GM23338 (cell line): ENCODE results near the gene HLA-DQB2. TPM values are rescaled to one million over a fixed set of nuclear protein-coding genes. Genes with fewer than 3 reads are reported as not detected.

ENCODE experiments used
- ATAC-seq: fragments of 200-7000 bp; cut with Tn5 transposase; 3 replicates; pipeline ENCODE4 v1.9.1; 2020
- DNase-seq: peaks from one replicate; pipeline ENCODE4 v3.0.0-alpha.2; 2015; ENCODE audit warnings: low spot score
- H2AFZ ChIP-seq: fragments of 200-600 bp; sonication (generic); 2 replicates; pipeline ENCODE4 v1.8.0; 2016; ENCODE audit warnings: antibody characterized with exemption, mild to moderate bottlenecking, moderate library complexity
- H3F3A ChIP-seq: fragments of 200-600 bp; sonication (generic); replicated peaks from 2 replicates; pipeline ENCODE4 v1.8.0; 2017; ENCODE audit warnings: antibody characterized with exemption, mixed run types, low read depth
- H3K27ac ChIP-seq: fragments of 200-600 bp; sonication (generic); 2 replicates; pipeline ENCODE4 v1.6.1; 2016; ENCODE audit warnings: low read depth
- H3K27me3 ChIP-seq: fragments of 200-600 bp; sonication (generic); 2 replicates; pipeline ENCODE4 v1.8.0; 2016; ENCODE audit warnings: mild to moderate bottlenecking, mixed run types, moderate library complexity; ENCODE audit not compliant: insufficient read depth
- H3K36me3 ChIP-seq: fragments of 200-600 bp; sonication (generic); 2 replicates; pipeline ENCODE4 v1.8.0; 2016; ENCODE audit warnings: mild to moderate bottlenecking; ENCODE audit not compliant: insufficient read depth
- H3K4me1 ChIP-seq: fragments of 200-600 bp; sonication (generic); 2 replicates; pipeline ENCODE4 v1.8.0; 2016; ENCODE audit warnings: mild to moderate bottlenecking, moderate library complexity; ENCODE audit not compliant: insufficient read depth
- H3K4me2 ChIP-seq: fragments of 200-600 bp; sonication (generic); 2 replicates; pipeline ENCODE4 v1.7.1; 2017; ENCODE audit warnings: mixed run types
- H3K4me3 ChIP-seq: fragments of 200-600 bp; sonication (generic); 2 replicates; pipeline ENCODE4 v1.6.1; 2016; ENCODE audit warnings: mixed run types
- H3K79me2 ChIP-seq: fragments of 200-600 bp; sonication (generic); replicated peaks from 2 replicates; pipeline ENCODE4 v1.8.0; 2017; ENCODE audit warnings: mild to moderate bottlenecking; ENCODE audit not compliant: insufficient read depth
- H3K9me2 ChIP-seq: fragments of 200-600 bp; sonication (generic); 2 replicates; pipeline ENCODE4 v1.8.0; 2017; ENCODE audit not compliant: insufficient read depth
- H4K20me1 ChIP-seq: fragments of 200-600 bp; sonication (generic); replicated peaks from 2 replicates; pipeline ENCODE4 v1.8.0; 2017; ENCODE audit warnings: mild to moderate bottlenecking; ENCODE audit not compliant: insufficient read depth
- H3K27ac Mint-ChIP-seq: 2 replicates; pipeline ENCODE4 v1.8.0; 2020; ENCODE audit warnings: inconsistent platforms, mild to moderate bottlenecking, moderate library complexity, mixed read lengths
- H3K27me3 Mint-ChIP-seq: 3 replicates; pipeline ENCODE4 v1.8.0; 2022; ENCODE audit warnings: low read depth, mild to moderate bottlenecking, moderate library complexity, mixed read lengths, inconsistent platforms; ENCODE audit not compliant: insufficient read depth, poor library complexity
- H3K36me3 Mint-ChIP-seq: 3 replicates; pipeline ENCODE4 v1.8.0; 2021; ENCODE audit warnings: low read depth, mild to moderate bottlenecking, inconsistent platforms, moderate library complexity, mixed read lengths
- H3K4me1 Mint-ChIP-seq: 3 replicates; pipeline ENCODE4 v1.8.0; 2020; ENCODE audit warnings: mild to moderate bottlenecking, inconsistent platforms, mixed read lengths
- H3K4me3 Mint-ChIP-seq: 3 replicates; pipeline ENCODE4 v1.8.0; 2021; ENCODE audit warnings: moderate library complexity, mild to moderate bottlenecking, inconsistent platforms, mixed read lengths
- H3K9me3 Mint-ChIP-seq: 3 replicates; pipeline ENCODE4 v1.8.0; 2020; ENCODE audit warnings: moderate library complexity, mild to moderate bottlenecking, inconsistent platforms, mixed read lengths
- CREB1 ChIP-seq: fragments of 250-450 bp; sonication (Bioruptor Pico); IDR thresholded peaks from 2 replicates; pipeline ENCODE4 v1.5.0; 2020; ENCODE audit warnings: low read depth, mild to moderate bottlenecking, moderate library complexity
- EZH2 ChIP-seq: fragments of 200-600 bp; sonication (generic); IDR thresholded peaks from one replicate; pipeline ENCODE4 v1.8.0; 2017; ENCODE audit warnings: antibody characterized with exemption, mild to moderate bottlenecking, low read depth; ENCODE audit not compliant: unreplicated experiment
- JUNB ChIP-seq: IDR thresholded peaks from one replicate; pipeline ENCODE4 v1.6.1; 2016; ENCODE audit warnings: antibody characterized with exemption; ENCODE audit not compliant: unreplicated experiment
- STAT1 ChIP-seq: IDR thresholded peaks from one replicate; pipeline ENCODE4 v1.6.1; 2016; ENCODE audit warnings: antibody characterized with exemption; ENCODE audit not compliant: unreplicated experiment
- polyA plus RNA-seq: library from polyadenylated mRNA; unstranded; fragments of >200 nt; fragmentation: Nextera tagmentation; extraction: Ambion mirVana; gene quantifications from 2 replicates; pipeline ENCODE4 v1.2.1, GENCODE V29; 2016
- total RNA-seq: library from RNA; depleted of rRNA; stranded (reverse); fragments of >200 nt; shearing (Covaris generic); gene quantifications from 2 replicates; pipeline ENCODE4 v1.2.3, GENCODE V29; 2014
- TF ChIP-seq, protein P1 (sequence below): fragments of 250-450 bp; sonication (Bioruptor Pico); IDR thresholded peaks from 2 replicates; pipeline ENCODE4 v1.5.0; 2020; ENCODE audit warnings: mild to moderate bottlenecking, moderate library complexity
- TF ChIP-seq, protein P2 (sequence below): IDR thresholded peaks from one replicate; pipeline ENCODE4 v1.6.1; 2018; ENCODE audit warnings: antibody characterized with exemption; ENCODE audit not compliant: unreplicated experiment
- TF ChIP-seq, protein P3 (sequence below), 2 experiments: fragments of 200-600 bp in 1 of 2; sonication (generic) in 1 of 2; conservative IDR thresholded peaks; 2 replicates each; pipeline versions ENCODE4 v1.5.1 to v1.6.1; 2016 to 2017; ENCODE audit warnings: antibody characterized with exemption in 2 of 2, low read depth in 2 of 2, mild to moderate bottlenecking in 2 of 2, moderate library complexity in 1 of 2

The HLA-DQB2 gene
- total and polyA plus RNA-seq, 2 experiments from 2014 or later: not detected

DNA sequence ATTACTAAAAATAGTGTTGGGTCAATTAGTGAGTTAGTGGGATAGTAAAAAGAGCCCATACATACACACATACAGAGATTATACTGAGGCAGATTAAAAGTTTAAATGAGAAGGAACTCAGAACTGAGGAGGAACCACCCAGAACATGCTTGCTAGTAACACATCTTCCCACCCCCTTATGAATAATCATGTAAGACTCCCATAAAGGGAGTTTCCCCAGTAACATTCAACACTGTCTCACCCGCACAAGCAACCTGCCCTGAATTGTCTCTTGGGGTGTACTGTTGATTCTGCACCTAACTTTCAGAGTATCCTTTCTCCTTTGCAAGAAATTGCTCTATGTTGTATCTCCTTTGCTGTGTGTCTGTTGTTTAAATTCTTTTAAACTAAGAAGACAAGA, 11.1 kb upstream of the HLA-DQB2 start:
- Histone ChIP-seq H2AFZ (no peak overlapping the region), H3K36me3 (no peaks in the 10 kb centered on the region), H3F3A (no peaks in the 10 kb centered on the region), H3K4me1 (no peaks in the 10 kb centered on the region; the same call in 1 of the 2 replicates), H4K20me1 (no peaks in the 10 kb centered on the region), H3K9me2 (peaks cover 5% of the 10 kb centered on the region; the same call in 1 of the 2 replicates), H3K27ac (no peak overlapping the region), H3K4me2 (no peak overlapping the region), H3K4me3 (no peak overlapping the region), H3K27me3 (no peaks in the 10 kb centered on the region), H3K79me2 (no peaks in the 10 kb centered on the region)
- peaks cover 5% of the 10 kb centered on the region; the same call in 2 of the 3 replicates for H3K4me1 Mint-ChIP-seq
- peaks cover 8% of the 10 kb centered on the region; the same call in 1 of the 3 replicates for H3K9me3 Mint-ChIP-seq
- H3K36me3 Mint-ChIP-seq: no peaks in the 10 kb centered on the region
- no peaks in the 10 kb centered on the region for H3K27me3 Mint-ChIP-seq
- H3K4me3 Mint-ChIP-seq: no peak overlapping the region
- DNase-seq: no peak
- ATAC-seq: no peak
- TF ChIP-seq, protein P1, sequence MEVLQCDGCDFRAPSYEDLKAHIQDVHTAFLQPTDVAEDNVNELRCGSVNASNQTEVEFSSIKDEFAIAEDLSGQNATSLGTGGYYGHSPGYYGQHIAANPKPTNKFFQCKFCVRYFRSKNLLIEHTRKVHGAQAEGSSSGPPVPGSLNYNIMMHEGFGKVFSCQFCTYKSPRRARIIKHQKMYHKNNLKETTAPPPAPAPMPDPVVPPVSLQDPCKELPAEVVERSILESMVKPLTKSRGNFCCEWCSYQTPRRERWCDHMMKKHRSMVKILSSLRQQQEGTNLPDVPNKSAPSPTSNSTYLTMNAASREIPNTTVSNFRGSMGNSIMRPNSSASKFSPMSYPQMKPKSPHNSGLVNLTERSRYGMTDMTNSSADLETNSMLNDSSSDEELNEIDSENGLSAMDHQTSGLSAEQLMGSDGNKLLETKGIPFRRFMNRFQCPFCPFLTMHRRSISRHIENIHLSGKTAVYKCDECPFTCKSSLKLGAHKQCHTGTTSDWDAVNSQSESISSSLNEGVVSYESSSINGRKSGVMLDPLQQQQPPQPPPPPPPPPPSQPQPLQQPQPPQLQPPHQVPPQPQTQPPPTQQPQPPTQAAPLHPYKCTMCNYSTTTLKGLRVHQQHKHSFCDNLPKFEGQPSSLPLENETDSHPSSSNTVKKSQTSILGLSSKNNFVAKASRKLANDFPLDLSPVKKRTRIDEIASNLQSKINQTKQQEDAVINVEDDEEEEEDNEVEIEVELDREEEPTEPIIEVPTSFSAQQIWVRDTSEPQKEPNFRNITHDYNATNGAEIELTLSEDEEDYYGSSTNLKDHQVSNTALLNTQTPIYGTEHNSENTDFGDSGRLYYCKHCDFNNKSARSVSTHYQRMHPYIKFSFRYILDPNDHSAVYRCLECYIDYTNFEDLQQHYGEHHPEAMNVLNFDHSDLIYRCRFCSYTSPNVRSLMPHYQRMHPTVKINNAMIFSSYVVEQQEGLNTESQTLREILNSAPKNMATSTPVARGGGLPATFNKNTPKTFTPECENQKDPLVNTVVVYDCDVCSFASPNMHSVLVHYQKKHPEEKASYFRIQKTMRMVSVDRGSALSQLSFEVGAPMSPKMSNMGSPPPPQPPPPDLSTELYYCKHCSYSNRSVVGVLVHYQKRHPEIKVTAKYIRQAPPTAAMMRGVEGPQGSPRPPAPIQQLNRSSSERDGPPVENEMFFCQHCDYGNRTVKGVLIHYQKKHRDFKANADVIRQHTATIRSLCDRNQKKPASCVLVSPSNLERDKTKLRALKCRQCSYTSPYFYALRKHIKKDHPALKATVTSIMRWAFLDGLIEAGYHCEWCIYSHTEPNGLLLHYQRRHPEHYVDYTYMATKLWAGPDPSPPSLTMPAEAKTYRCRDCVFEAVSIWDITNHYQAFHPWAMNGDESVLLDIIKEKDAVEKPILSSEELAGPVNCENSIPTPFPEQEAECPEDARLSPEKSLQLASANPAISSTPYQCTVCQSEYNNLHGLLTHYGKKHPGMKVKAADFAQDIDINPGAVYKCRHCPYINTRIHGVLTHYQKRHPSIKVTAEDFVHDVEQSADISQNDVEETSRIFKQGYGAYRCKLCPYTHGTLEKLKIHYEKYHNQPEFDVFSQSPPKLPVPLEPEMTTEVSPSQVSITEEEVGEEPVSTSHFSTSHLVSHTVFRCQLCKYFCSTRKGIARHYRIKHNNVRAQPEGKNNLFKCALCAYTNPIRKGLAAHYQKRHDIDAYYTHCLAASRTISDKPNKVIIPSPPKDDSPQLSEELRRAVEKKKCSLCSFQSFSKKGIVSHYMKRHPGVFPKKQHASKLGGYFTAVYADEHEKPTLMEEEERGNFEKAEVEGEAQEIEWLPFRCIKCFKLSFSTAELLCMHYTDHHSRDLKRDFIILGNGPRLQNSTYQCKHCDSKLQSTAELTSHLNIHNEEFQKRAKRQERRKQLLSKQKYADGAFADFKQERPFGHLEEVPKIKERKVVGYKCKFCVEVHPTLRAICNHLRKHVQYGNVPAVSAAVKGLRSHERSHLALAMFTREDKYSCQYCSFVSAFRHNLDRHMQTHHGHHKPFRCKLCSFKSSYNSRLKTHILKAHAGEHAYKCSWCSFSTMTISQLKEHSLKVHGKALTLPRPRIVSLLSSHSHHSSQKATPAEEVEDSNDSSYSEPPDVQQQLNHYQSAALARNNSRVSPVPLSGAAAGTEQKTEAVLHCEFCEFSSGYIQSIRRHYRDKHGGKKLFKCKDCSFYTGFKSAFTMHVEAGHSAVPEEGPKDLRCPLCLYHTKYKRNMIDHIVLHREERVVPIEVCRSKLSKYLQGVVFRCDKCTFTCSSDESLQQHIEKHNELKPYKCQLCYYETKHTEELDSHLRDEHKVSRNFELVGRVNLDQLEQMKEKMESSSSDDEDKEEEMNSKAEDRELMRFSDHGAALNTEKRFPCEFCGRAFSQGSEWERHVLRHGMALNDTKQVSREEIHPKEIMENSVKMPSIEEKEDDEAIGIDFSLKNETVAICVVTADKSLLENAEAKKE: no peak
- no peak for TF ChIP-seq STAT1
- TF ChIP-seq, protein P2, sequence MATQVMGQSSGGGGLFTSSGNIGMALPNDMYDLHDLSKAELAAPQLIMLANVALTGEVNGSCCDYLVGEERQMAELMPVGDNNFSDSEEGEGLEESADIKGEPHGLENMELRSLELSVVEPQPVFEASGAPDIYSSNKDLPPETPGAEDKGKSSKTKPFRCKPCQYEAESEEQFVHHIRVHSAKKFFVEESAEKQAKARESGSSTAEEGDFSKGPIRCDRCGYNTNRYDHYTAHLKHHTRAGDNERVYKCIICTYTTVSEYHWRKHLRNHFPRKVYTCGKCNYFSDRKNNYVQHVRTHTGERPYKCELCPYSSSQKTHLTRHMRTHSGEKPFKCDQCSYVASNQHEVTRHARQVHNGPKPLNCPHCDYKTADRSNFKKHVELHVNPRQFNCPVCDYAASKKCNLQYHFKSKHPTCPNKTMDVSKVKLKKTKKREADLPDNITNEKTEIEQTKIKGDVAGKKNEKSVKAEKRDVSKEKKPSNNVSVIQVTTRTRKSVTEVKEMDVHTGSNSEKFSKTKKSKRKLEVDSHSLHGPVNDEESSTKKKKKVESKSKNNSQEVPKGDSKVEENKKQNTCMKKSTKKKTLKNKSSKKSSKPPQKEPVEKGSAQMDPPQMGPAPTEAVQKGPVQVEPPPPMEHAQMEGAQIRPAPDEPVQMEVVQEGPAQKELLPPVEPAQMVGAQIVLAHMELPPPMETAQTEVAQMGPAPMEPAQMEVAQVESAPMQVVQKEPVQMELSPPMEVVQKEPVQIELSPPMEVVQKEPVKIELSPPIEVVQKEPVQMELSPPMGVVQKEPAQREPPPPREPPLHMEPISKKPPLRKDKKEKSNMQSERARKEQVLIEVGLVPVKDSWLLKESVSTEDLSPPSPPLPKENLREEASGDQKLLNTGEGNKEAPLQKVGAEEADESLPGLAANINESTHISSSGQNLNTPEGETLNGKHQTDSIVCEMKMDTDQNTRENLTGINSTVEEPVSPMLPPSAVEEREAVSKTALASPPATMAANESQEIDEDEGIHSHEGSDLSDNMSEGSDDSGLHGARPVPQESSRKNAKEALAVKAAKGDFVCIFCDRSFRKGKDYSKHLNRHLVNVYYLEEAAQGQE: no peak
- TF ChIP-seq CREB1 (CRISPR knock-in tag): no peak
- no peak for TF ChIP-seq JUNB
- TF ChIP-seq, protein P3, sequence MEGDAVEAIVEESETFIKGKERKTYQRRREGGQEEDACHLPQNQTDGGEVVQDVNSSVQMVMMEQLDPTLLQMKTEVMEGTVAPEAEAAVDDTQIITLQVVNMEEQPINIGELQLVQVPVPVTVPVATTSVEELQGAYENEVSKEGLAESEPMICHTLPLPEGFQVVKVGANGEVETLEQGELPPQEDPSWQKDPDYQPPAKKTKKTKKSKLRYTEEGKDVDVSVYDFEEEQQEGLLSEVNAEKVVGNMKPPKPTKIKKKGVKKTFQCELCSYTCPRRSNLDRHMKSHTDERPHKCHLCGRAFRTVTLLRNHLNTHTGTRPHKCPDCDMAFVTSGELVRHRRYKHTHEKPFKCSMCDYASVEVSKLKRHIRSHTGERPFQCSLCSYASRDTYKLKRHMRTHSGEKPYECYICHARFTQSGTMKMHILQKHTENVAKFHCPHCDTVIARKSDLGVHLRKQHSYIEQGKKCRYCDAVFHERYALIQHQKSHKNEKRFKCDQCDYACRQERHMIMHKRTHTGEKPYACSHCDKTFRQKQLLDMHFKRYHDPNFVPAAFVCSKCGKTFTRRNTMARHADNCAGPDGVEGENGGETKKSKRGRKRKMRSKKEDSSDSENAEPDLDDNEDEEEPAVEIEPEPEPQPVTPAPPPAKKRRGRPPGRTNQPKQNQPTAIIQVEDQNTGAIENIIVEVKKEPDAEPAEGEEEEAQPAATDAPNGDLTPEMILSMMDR (conservative IDR thresholded peaks at IDR 0.05; ENCODE audit: low read depth in 2 of 2): no peak
- TF ChIP-seq EZH2: no peak
- no peak overlapping the region for H3K27ac Mint-ChIP-seq
